Parathyroid adenoma (tissue), 2 donors: Measurements from ENCODE around the gene TMEM179.

Experiments used
- H2AFZ ChIP-seq: fragments of 300-600 bp; sonication (generic); one replicate; pipeline ENCODE4 v1.7.0; 2017; ENCODE audit warnings: antibody characterized with exemption, mild to moderate bottlenecking
- H3K27ac ChIP-seq: fragments of 300-600 bp; sonication (generic); one replicate; pipeline ENCODE4 v1.7.0; 2017
- H3K27me3 ChIP-seq: fragments of 300-600 bp; sonication (generic); one replicate; pipeline ENCODE4 v1.7.0; 2017; ENCODE audit warnings: low read length; ENCODE audit not compliant: control insufficient read depth, insufficient read depth
- H3K36me3 ChIP-seq: fragments of 300-600 bp; sonication (generic); one replicate; pipeline ENCODE4 v1.7.0; 2017; ENCODE audit warnings: low read length; ENCODE audit not compliant: control insufficient read depth, insufficient read depth
- H3K4me1 ChIP-seq: fragments of 300-600 bp; sonication (generic); one replicate; pipeline ENCODE4 v1.7.0; 2017; ENCODE audit warnings: control low read depth
- H3K4me2 ChIP-seq: fragments of 300-600 bp; sonication (generic); one replicate; pipeline ENCODE4 v1.7.0; 2017; ENCODE audit warnings: low read length
- H3K4me3 ChIP-seq: fragments of 300-600 bp; sonication (generic); one replicate; pipeline ENCODE4 v1.7.0; 2017; ENCODE audit warnings: low read depth, low read length
- H3K79me2 ChIP-seq: fragments of 300-600 bp; sonication (generic); one replicate; pipeline ENCODE4 v1.7.0; 2017; ENCODE audit warnings: control low read depth
- H3K9ac ChIP-seq: fragments of 300-600 bp; sonication (generic); one replicate; pipeline ENCODE4 v1.7.0; 2017; ENCODE audit warnings: mild to moderate bottlenecking
- H3K9me3 ChIP-seq: fragments of 300-600 bp; sonication (generic); one replicate; pipeline ENCODE4 v1.7.0; 2017; ENCODE audit warnings: low read length; ENCODE audit not compliant: control insufficient read depth
- TF ChIP-seq, protein P1 (sequence below): fragments of 300-600 bp; sonication (generic); IDR thresholded peaks from one replicate; pipeline ENCODE4 v1.7.0; 2017; ENCODE audit warnings: antibody characterized with exemption, mild to moderate bottlenecking
- donor health status: primary hyperparathyroidism.

Gene TMEM179

GRCh38 chr14:104579507-104579906 lies 25.1 kb downstream of the TMEM179 start, which contains the start of gene C14orf180:
Gene C14orf180, plus strand, starts transcription at chr14:104579764. Its CDS starts 6,667 bp downstream, at chr14:104586431.
- Histone ChIP-seq H2AFZ (no peak within 1 kb of the TSS), H3K4me2 (no peak within 1 kb of the TSS), H3K27ac (no peak within 1 kb of the TSS), H3K9ac (no peak within 1 kb of the TSS), H3K4me3 (no peak within 1 kb of the TSS), H3K4me1 (peaks cover 19% of the 10 kb centered on the region), H3K36me3 (no peaks in the 10 kb centered on the region), H3K79me2 (no peaks in the 10 kb centered on the region), H3K9me3 (no peaks in the 10 kb centered on the region), H3K27me3 (no peaks in the 10 kb centered on the region)
- TF ChIP-seq, protein P1, sequence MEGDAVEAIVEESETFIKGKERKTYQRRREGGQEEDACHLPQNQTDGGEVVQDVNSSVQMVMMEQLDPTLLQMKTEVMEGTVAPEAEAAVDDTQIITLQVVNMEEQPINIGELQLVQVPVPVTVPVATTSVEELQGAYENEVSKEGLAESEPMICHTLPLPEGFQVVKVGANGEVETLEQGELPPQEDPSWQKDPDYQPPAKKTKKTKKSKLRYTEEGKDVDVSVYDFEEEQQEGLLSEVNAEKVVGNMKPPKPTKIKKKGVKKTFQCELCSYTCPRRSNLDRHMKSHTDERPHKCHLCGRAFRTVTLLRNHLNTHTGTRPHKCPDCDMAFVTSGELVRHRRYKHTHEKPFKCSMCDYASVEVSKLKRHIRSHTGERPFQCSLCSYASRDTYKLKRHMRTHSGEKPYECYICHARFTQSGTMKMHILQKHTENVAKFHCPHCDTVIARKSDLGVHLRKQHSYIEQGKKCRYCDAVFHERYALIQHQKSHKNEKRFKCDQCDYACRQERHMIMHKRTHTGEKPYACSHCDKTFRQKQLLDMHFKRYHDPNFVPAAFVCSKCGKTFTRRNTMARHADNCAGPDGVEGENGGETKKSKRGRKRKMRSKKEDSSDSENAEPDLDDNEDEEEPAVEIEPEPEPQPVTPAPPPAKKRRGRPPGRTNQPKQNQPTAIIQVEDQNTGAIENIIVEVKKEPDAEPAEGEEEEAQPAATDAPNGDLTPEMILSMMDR, result no peak

DNA sequence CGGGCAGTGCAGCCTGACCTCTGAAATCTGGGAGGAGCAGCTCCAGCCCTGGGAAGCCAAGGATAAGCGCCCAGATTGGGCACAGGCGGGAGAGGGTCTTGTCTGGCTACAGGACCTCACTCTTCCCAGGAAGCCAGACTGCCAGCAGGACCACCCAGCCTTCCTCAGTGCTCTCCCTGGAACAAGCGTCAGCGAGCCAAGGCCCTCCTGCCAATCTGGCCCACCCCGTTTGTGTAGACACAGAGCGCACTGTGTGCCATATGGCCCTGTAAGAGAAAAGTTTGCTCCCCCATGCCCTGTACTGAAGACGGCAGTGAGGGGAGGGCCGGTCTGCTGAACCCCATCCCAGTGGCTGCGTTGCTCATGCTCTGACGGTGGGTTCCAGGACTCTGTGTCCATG lies 26.3 kb downstream of the TMEM179 start:
- Histone ChIP-seq H2AFZ (no peak overlapping the region), H3K27ac (no peak overlapping the region), H3K9me3 (no peaks in the 10 kb centered on the region), H3K9ac (no peak overlapping the region), H3K79me2 (no peaks in the 10 kb centered on the region), H3K4me3 (no peak overlapping the region), H3K4me2 (no peak overlapping the region), H3K27me3 (no peaks in the 10 kb centered on the region), H3K4me1 (peaks cover 19% of the 10 kb centered on the region), H3K36me3 (no peaks in the 10 kb centered on the region)
- TF ChIP-seq, protein P1, result no peak

- Histone ChIP-seq H3K4me2 (no peak overlapping the region), H3K4me3 (no peak overlapping the region), H3K4me1 (peaks cover 17% of the 10 kb centered on the region), H3K27me3 (no peaks in the 10 kb centered on the region), H3K27ac (no peak overlapping the region), H3K9me3 (no peaks in the 10 kb centered on the region), H3K9ac (no peak overlapping the region), H3K79me2 (no peaks in the 10 kb centered on the region), H3K36me3 (no peaks in the 10 kb centered on the region), H2AFZ (no peak overlapping the region)
- TF ChIP-seq, protein P1, result no peak
Measured at GRCh38 chr14:104577847-104578301, 26.7 kb downstream of the TMEM179 start.

GRCh38 chr14:104577426-104577825 lies 27.1 kb downstream of the TMEM179 start:
- no peaks in the 10 kb centered on the region for H3K9me3 ChIP-seq
- H3K27me3 ChIP-seq, result no peaks in the 10 kb centered on the region
- H3K4me1 ChIP-seq, result peaks cover 12% of the 10 kb centered on the region

DNA sequence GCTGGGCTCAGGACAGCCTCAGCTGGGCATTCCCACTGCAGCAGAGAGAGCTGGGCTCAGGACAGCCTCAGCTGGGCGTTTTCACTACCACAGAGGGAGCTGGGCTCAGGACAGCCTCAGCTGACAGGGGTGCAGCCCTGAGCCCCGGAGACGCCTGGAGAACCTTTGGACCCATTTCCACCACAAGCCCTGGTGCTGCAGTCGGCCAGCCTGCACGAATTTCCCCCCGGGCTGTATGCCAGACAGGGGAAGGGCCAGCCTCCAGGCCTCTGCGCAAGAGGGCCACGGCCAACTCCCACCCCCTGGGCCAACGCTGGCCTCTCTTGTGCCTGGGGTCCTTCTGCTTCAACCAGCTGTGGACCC lies 27.6 kb downstream of the TMEM179 start:
- H3K4me3 ChIP-seq, result no peak overlapping the region
- no peaks in the 10 kb centered on the region for H3K27me3 ChIP-seq
- H3K4me1 ChIP-seq, result peaks cover 9% of the 10 kb centered on the region
- H3K27ac ChIP-seq, result no peak overlapping the region
- no peak overlapping the region for H3K9ac ChIP-seq
- no peaks in the 10 kb centered on the region for H3K79me2 ChIP-seq
- H3K36me3 ChIP-seq, result no peaks in the 10 kb centered on the region
- H2AFZ ChIP-seq, result no peak overlapping the region
- TF ChIP-seq, protein P1, result no peak
- no peaks in the 10 kb centered on the region for H3K9me3 ChIP-seq
- no peak overlapping the region for H3K4me2 ChIP-seq

More at GRCh38 chr14:104577426-104577825, 27.1 kb downstream of the TMEM179 start:
- Histone ChIP-seq H3K4me3 (no peak overlapping the region), H3K79me2 (no peaks in the 10 kb centered on the region), H3K27ac (no peak overlapping the region), H2AFZ (no peak overlapping the region), H3K9ac (no peak overlapping the region), H3K36me3 (no peaks in the 10 kb centered on the region), H3K4me2 (no peak overlapping the region)
- TF ChIP-seq, protein P1, result no peak
